HUES64 (cell line): ENCODE data around the gene PCDH12.
A peak's percentile ranks its signal among the peaks of the same experiment; 100 is the strongest.

Experiments used
- H3K27ac ChIP-seq: 2 replicates; pipeline ENCODE4 v1.7.0; 2013; ENCODE audit warnings: low read depth, low read length, inconsistent platforms
- H3K27me3 ChIP-seq: 2 replicates; pipeline ENCODE4 v1.6.1; 2013; ENCODE audit warnings: mild to moderate bottlenecking, low read length; ENCODE audit not compliant: insufficient read depth
- H3K36me3 ChIP-seq: 2 replicates; pipeline ENCODE4 v1.6.1; 2013; ENCODE audit warnings: mild to moderate bottlenecking, low read length; ENCODE audit not compliant: insufficient read depth
- H3K4me1 ChIP-seq: 2 replicates; pipeline ENCODE4 v1.6.1; 2013; ENCODE audit warnings: mild to moderate bottlenecking, low read length, moderate library complexity; ENCODE audit not compliant: insufficient read depth
- H3K4me3 ChIP-seq: 2 replicates; pipeline ENCODE4 v1.5.1; 2013; ENCODE audit warnings: mild to moderate bottlenecking, low read length, moderate library complexity
- H3K9ac ChIP-seq: 2 replicates; pipeline ENCODE4 v1.6.1; 2013; ENCODE audit warnings: mild to moderate bottlenecking, low read depth, low read length
- H3K9me3 ChIP-seq: 2 replicates; pipeline ENCODE4 v1.6.1; 2013; ENCODE audit warnings: low read depth, low read length; ENCODE audit not compliant: insufficient read depth
- WGBS: fragments of 150-250, 120-280 bp; methylation state at CpG from one replicate; pipeline ENCODE4 v1.1.7; 2013; ENCODE audit warnings: missing lambda C conversion rate; 5-methylcytosine and 5-hydroxymethylcytosine counted together

PCDH12 gene

GRCh38 chr5:141989720-141990119 is 31.7 kb upstream of the PCDH12 start:
- no peak overlapping the region for H3K27ac ChIP-seq
- no peak overlapping the region for H3K9ac ChIP-seq
- peaks cover 60% of the 10 kb centered on the region for H3K36me3 ChIP-seq
- no peaks in the 10 kb centered on the region for H3K27me3 ChIP-seq
- no peaks in the 10 kb centered on the region for H3K9me3 ChIP-seq
- H3K4me3 ChIP-seq = no peak overlapping the region
- WGBS = no CpG with 5 or more reads among the region's 1 CpG
- no peaks in the 10 kb centered on the region for H3K4me1 ChIP-seq

- no peaks in the 10 kb centered on the region for H3K27me3 ChIP-seq
- no peak overlapping the region for H3K4me3 ChIP-seq
- H3K4me1 ChIP-seq = no peaks in the 10 kb centered on the region
- H3K36me3 ChIP-seq = peaks cover 83% of the 10 kb centered on the region
- no peak overlapping the region for H3K27ac ChIP-seq
- no peaks in the 10 kb centered on the region for H3K9me3 ChIP-seq
- no peak overlapping the region for H3K9ac ChIP-seq
Measured at GRCh38 chr5:141986072-141986471, 28.1 kb upstream of the PCDH12 start.

- no peaks in the 10 kb centered on the region for H3K9me3 ChIP-seq
- no peak overlapping the region for H3K9ac ChIP-seq
- 56% methylated on average over 2 of the region's 2 CpGs for WGBS
- no peaks in the 10 kb centered on the region for H3K4me1 ChIP-seq
- no peaks in the 10 kb centered on the region for H3K27me3 ChIP-seq
- H3K27ac ChIP-seq = no peak overlapping the region
- H3K4me3 ChIP-seq = no peak overlapping the region
- H3K36me3 ChIP-seq = peaks cover 94% of the 10 kb centered on the region
Measured at GRCh38 chr5:141982626-141983025, 24.6 kb upstream of the PCDH12 start.

GRCh38 chr5:141978389-141978788 is 20.4 kb upstream of the PCDH12 start:
- Histone ChIP-seq H3K27me3 (no peaks in the 10 kb centered on the region), H3K27ac (no peak overlapping the region), H3K4me3 (no peak overlapping the region), H3K9ac (no peak overlapping the region), H3K4me1 (no peaks in the 10 kb centered on the region), H3K36me3 (peaks cover 91% of the 10 kb centered on the region), H3K9me3 (no peaks in the 10 kb centered on the region)

GRCh38 chr5:141976176-141976575 is 18.2 kb upstream of the PCDH12 start:
- Histone ChIP-seq H3K9ac (no peak overlapping the region), H3K4me3 (no peak overlapping the region), H3K36me3 (peaks cover 76% of the 10 kb centered on the region), H3K27ac (no peak overlapping the region), H3K4me1 (no peaks in the 10 kb centered on the region), H3K27me3 (no peaks in the 10 kb centered on the region), H3K9me3 (no peaks in the 10 kb centered on the region)
- 95% methylated on average over 6 of the region's 6 CpGs for WGBS

- H3K27ac ChIP-seq = no peak overlapping the region
- WGBS = 100% methylated on average over 1 of the region's 1 CpG
- H3K36me3 ChIP-seq = peaks cover 60% of the 10 kb centered on the region
Measured at GRCh38 chr5:141973871-141974595, 16.0 kb upstream of the PCDH12 start.

GRCh38 chr5:141969783-141970771 is 12.1 kb upstream of the PCDH12 start:
- Histone ChIP-seq H3K9me3 (no peaks in the 10 kb centered on the region), H3K27me3 (no peaks in the 10 kb centered on the region), H3K4me3 (peak overlapping the region; percentile 77), H3K36me3 (peaks cover 26% of the 10 kb centered on the region), H3K9ac (peak overlapping the region; percentile 81; the same call in 1 of the 2 replicates), H3K27ac (peak overlapping the region; percentile 83; the same call in 1 of the 2 replicates), H3K4me1 (peaks cover 15% of the 10 kb centered on the region)
- no CpG with 5 or more reads among the region's 2 CpGs for WGBS

More at GRCh38 chr5:141973871-141974595, 16.0 kb upstream of the PCDH12 start:
- no peak overlapping the region for H3K4me3 ChIP-seq
- peaks cover 11% of the 10 kb centered on the region for H3K4me1 ChIP-seq
- no peaks in the 10 kb centered on the region for H3K9me3 ChIP-seq
- H3K27me3 ChIP-seq = no peaks in the 10 kb centered on the region
- no peak overlapping the region for H3K9ac ChIP-seq

- Histone ChIP-seq H3K9me3 (no peaks in the 10 kb centered on the region), H3K4me1 (peaks cover 15% of the 10 kb centered on the region), H3K4me3 (peak within 1 kb of the TSS; percentile 77), H3K27ac (peak within 1 kb of the TSS; percentile 83), H3K27me3 (no peaks in the 10 kb centered on the region), H3K36me3 (peaks cover 16% of the 10 kb centered on the region), H3K9ac (peak within 1 kb of the TSS; percentile 81)
- WGBS = under 1% methylated on average over 63 of the region's 63 CpGs
Measured at GRCh38 chr5:141968914-141969608, 11.1 kb upstream of the PCDH12 start, which contains the start of gene RNF14. TSS of gene RNF14 (plus strand) at chr5:141969105. CDS start at chr5:141973589, 4,484 bp downstream.

GRCh38 chr5:141966963-141967333 is 8.9 kb upstream of the PCDH12 start:
- WGBS = 97% methylated on average over 2 of the region's 2 CpGs
- H3K27me3 ChIP-seq = no peaks in the 10 kb centered on the region
- H3K27ac ChIP-seq = no peak overlapping the region
- H3K9ac ChIP-seq = no peak overlapping the region
- no peak overlapping the region for H3K4me3 ChIP-seq
- H3K36me3 ChIP-seq = peaks cover 4% of the 10 kb centered on the region
- H3K9me3 ChIP-seq = no peaks in the 10 kb centered on the region
- peaks cover 15% of the 10 kb centered on the region for H3K4me1 ChIP-seq

GRCh38 chr5:141966275-141966962 is 8.4 kb upstream of the PCDH12 start:
- H3K27ac ChIP-seq = no peak overlapping the region
- no peak overlapping the region for H3K4me3 ChIP-seq
- no peak overlapping the region for H3K9ac ChIP-seq
- 90% methylated on average over 4 of the region's 4 CpGs for WGBS
- no peaks in the 10 kb centered on the region for H3K9me3 ChIP-seq
- no peaks in the 10 kb centered on the region for H3K27me3 ChIP-seq
- H3K36me3 ChIP-seq = peaks cover 4% of the 10 kb centered on the region
- peaks cover 15% of the 10 kb centered on the region for H3K4me1 ChIP-seq
